Motor neuron (in vitro differentiated cells): Measurements from ENCODE around the gene KRT77. TPM values are rescaled to one million over a fixed set of nuclear protein-coding genes. Genes with fewer than 3 reads are reported as not detected.

Experiments used
- ATAC-seq, 8 experiments: fragments of 200-7000 bp; cut with Tn5 transposase; replicated peaks in 6 of 8; 2 replicates each; pipeline ENCODE4 v1.8.0; 2021; ENCODE audit warnings: mild to moderate bottlenecking in 8 of 8, moderate library complexity in 8 of 8
- H3K27ac ChIP-seq, 2 donors: fragments of 250-450 bp; sonication (Bioruptor Pico); 2 replicates each; pipeline ENCODE4 v1.9.0; 2021; ENCODE audit warnings: antibody characterized with exemption in 2 of 2, mild to moderate bottlenecking in 2 of 2, moderate library complexity in 1 of 2
- H3K4me1 ChIP-seq, 2 donors: fragments of 250-450 bp; sonication (Bioruptor Pico); replicated peaks in 1 of 2; 2 replicates each; pipeline ENCODE4 v1.6.1; 2021; ENCODE audit warnings: antibody characterized with exemption in 2 of 2, mild to moderate bottlenecking in 2 of 2, moderate library complexity in 1 of 2
- H3K4me3 ChIP-seq, 5 donors: fragments of 250-450 bp; sonication (Bioruptor Pico); 2 replicates each; pipeline ENCODE4 v1.9.0; 2021; ENCODE audit warnings: antibody characterized with exemption in 5 of 5, mild to moderate bottlenecking in 5 of 5, moderate library complexity in 4 of 5
- WGBS, 10 experiments: fragments of 450-650 bp; shearing (Covaris generic); methylation state at CpG; one replicate each; pipeline ENCODE4 v1.0.0; 2022; 5-methylcytosine and 5-hydroxymethylcytosine counted together
- in situ Hi-C, 9 experiments: fragments of 400-800 bp; cut with MboI; loops; one replicate each; pipeline ENCODE4 v1.15.0; 2021; ENCODE audit warnings: low sequenced_read_pairs in 9 of 9, low pct_unique_long_range_greater_than_20kb in 2 of 9; ENCODE audit not compliant: unreplicated experiment in 9 of 9
- total RNA-seq, 8 experiments: library from RNA; unstranded; fragments of 300-600 nt; gene quantifications; 2 replicates each; pipeline versions ENCODE4 v1.2.3 to v1.2.4, GENCODE V29; 2022

KRT77 gene
- total RNA-seq, 8 experiments from 2014 or later = 0.09 to 0.38 (median 0.21) TPM; not detected in 4

DNA sequence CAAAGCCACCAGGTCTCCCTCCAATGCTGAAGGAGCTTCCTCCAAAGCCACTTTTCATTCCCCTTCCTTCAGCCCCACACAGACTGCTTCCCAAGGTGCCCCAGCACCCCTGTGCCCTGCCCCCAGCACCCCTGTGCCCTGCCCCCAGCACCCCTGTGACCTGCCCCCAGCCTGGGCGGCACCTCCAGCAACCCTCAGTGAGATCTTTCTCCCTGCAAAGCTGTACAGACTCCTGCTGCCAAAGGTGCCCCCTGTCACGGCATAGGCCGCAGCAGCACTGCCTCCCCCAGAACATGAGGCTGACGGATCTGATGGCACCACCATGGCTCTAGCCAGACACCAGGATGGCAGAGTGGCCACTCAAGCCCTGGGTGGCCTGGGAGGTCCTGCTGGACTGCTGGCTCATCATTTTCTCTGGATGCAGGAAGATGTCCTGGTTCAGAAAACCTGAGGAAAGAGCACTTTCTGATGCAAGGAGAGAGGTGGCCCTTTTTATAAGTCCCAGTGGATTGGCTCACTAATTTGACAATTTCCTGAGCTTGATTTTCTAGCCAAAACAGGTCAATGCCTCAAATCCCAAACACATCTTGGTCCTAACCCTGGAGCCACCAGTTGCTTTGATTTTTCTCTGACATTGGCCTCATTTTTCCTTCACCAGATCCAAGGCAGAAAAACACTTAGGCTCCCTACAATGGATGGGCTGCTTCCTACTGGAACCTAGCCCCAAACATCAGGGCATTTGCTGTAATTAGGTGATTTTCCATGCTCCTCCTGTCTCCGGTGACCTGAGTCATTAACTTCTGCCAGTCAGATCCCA is 32.7 kb upstream of the KRT77 start:
- Histone ChIP-seq H3K4me1 (no peaks in the 10 kb centered on the region), H3K27ac (no peak overlapping the region), H3K4me3 (no peak overlapping the region)
- in situ Hi-C loops = no loop called here
- no peak for ATAC-seq
- WGBS, 10 experiments = 0 to 100% (median 47%) methylated on average over 1 to 4 of the region's 5 CpGs; no CpG with 5 or more reads in 2 of the 10 experiments

DNA sequence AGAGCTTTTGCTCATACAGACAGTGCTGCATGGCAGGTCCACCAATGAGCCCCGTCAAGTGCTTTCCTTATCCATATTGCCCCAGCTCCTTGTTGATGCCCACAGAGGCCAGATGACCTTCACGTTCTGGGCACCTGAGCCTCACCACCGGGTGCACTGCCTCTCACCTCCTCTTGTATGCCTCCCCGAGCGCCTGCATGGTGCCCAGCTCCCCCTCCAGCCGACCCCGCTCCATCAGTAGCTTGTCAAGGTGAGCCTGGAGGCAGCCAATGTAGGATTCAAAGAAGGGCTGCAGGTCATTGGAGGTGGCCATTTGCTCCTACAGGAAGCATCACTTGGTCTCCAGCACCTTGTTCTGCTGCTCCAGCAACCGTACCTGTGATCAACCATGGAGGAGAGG is 31.8 kb upstream of the KRT77 start:
- in situ Hi-C loops = no loop called here
- Histone ChIP-seq H3K4me1 (no peaks in the 10 kb centered on the region), H3K27ac (no peak overlapping the region), H3K4me3 (no peak overlapping the region)
- WGBS, 10 experiments = 60 to 100% (median 65%) methylated on average over 1 to 5 of the region's 8 CpGs; no CpG with 5 or more reads in 4 of the 10 experiments
- no peak for ATAC-seq

DNA sequence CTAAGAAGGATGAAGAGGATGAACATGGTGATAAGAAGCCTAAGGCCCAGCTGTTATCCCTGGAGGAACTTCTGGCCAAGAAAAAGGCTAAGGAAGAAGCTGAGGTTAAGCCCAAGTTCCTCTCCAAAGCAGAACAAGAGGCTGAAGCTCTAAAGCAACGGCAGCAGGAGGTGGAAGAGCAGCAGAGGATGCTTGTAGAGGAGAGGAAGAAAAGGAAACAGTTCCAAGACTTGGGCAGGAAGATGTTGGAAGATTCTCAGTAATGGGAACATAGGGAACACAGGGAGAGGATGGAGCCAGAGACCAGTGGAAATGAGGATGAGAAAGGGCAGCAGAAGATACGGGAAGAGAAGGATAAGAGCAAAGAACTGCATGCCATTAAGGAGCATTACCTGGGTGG is 27.5 kb upstream of the KRT77 start:
- in situ Hi-C loops = no loop called here
- no peak overlapping the region for H3K27ac ChIP-seq
- no peak for ATAC-seq
- H3K4me3 ChIP-seq = no peak overlapping the region
- WGBS, 10 experiments = 0 to 86% (median 21%) methylated on average over 1 to 2 of the region's 2 CpGs; no CpG with 5 or more reads in 3 of the 10 experiments
- H3K4me1 ChIP-seq = no peaks in the 10 kb centered on the region

DNA sequence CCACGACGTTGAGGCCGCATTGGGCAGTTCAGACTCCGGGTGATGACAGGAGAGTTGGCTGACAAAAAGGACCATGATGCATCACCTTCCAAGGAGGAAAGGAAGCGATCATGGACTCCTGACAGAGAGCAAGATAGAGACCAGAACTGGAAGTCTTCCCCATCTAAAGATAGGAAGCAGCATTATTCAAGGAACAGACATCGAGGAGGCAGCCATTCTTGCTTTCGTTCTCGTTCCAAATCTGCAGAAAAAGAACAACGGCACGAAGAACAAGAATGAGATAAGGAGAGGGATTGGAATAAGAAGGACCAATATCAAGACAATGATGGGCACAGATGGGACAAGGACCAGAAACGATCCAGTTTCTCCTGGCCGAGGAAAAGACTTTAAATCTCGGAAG is 27.1 kb upstream of the KRT77 start:
- ATAC-seq = no peak
- Histone ChIP-seq H3K27ac (no peak overlapping the region), H3K4me1 (no peaks in the 10 kb centered on the region), H3K4me3 (no peak overlapping the region)
- in situ Hi-C loops = no loop called here
- WGBS, 10 experiments = 27 to 92% (median 71%) methylated on average over 1 to 12 of the region's 13 CpGs

DNA sequence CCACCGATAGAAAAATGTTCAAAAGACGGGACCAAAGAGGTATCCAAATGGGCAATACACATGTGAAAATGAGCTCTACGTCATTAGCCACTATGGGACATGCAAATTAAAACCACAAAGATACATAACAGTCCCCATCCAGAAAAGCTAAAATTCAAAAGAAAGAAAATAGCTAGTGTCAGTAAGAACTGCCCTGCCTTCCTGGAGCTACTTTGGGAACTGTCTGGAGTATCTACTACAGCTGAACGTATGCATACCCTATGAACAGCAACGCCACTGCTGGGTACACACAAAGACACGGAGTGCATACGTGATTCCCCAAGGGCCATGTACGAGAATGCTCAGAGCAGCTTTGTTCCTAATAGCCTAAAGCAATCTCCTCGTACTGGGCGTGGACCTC is 25.8 kb upstream of the KRT77 start:
- 36 to 80% (median 60%) methylated on average over 1 to 10 of the region's 10 CpGs for WGBS, 10 experiments

DNA sequence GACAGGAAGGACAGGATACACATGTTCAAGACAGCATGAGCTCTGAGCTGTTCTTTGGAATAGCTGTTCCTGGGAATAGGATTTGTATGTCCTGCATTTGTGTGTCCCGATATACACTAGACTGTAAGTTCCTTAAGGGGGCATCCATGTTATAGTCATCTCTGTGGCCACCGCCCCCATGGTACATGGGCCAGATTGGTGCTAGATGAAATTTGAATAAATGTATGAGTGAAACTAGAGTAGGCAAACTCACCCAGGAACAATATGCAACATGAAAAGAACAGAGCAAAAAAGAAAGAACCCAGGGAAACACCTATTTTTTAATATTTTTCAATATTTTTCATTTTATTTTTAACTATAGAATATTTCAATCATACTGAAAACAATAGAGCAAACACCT is 25.1 kb upstream of the KRT77 start:
- WGBS, 10 experiments = 0 to 100% (median 73%) methylated on average over 1 to 2 of the region's 2 CpGs; no CpG with 5 or more reads in 3 of the 10 experiments
- in situ Hi-C loops = no loop called here
- Histone ChIP-seq H3K27ac (no peak overlapping the region), H3K4me1 (no peaks in the 10 kb centered on the region), H3K4me3 (no peak overlapping the region)
- ATAC-seq = no peak

More for the DNA sequence above, 25.8 kb upstream of the KRT77 start:
- in situ Hi-C loops = no loop called here
- no peaks in the 10 kb centered on the region for H3K4me1 ChIP-seq
- peak in 1 of 8 experiments; percentile 28 for ATAC-seq
- H3K27ac ChIP-seq = no peak overlapping the region
- H3K4me3 ChIP-seq = no peak overlapping the region

DNA sequence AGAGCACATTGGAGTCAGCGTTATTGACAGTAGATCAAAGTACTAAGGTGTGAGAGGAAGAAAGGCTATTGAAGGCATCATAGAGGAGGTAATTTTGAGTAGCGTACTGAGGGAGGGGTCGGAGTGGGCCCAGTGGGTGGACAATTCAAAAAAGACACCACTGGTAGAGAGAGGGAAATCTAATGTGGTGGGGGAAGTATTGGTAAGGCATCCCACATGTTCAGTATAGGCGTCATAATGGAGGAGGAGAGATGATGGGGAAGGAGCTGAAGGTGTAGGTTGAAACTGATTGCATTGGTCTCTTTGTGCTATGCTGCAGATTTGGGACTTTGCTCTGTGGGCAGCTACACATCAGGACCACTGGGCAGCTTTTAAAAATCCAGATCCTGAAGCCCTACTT is 23.7 kb upstream of the KRT77 start:
- Histone ChIP-seq H3K4me3 (no peak overlapping the region), H3K4me1 (no peaks in the 10 kb centered on the region), H3K27ac (no peak overlapping the region)
- WGBS, 10 experiments = 40 to 90% (median 62%) methylated on average over 2 to 4 of the region's 4 CpGs; no CpG with 5 or more reads in 1 of the 10 experiments
- no peak for ATAC-seq
- in situ Hi-C loops = no loop called here

DNA sequence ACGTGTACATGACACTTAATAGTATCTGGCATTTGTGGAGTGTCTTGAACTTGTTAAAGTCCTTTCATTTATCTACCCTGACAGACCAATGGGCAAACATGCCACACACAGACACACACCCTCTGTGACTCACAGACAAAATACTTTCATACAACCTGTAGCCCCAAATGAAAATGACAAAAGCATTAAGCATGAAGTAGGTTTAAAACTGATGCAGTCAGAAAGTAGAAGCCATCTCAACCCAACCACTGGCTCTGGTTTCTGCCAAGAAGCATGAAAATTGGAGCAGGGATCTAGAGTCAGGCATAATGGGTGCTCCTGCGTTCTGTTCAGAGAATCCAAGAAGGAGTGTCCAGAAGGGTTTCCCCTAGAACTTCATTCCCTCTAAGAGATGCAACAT is 23.1 kb upstream of the KRT77 start:
- Histone ChIP-seq H3K4me1 (no peaks in the 10 kb centered on the region), H3K4me3 (no peak overlapping the region), H3K27ac (no peak overlapping the region)
- in situ Hi-C loops = no loop called here
- no peak for ATAC-seq
- 0 to 100% (median 32%) methylated on average over 1 to 2 of the region's 2 CpGs; no CpG with 5 or more reads in 5 of the 10 experiments for WGBS, 10 experiments

DNA sequence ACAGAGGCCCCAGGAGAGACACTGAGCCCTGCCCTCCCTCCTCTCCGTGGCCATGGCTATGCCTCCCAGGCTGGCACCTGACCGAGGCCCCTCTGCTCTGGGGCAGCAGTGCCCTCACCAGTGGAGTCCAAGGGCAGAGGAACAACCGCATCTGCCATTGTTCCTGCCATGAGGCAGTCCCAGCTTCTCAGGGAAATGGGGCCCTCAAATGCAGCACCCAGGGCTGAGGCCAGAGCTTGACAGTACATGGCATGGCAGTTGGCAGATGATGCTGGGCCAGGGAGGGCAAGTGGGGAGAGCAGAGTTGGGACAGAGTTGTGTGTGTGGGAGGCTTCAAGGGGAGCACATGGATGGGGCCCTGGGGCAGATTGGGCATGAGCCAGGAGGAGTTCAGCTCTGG is 21.1 kb upstream of the KRT77 start:
- no peaks in the 10 kb centered on the region for H3K4me1 ChIP-seq
- no peak for ATAC-seq
- H3K27ac ChIP-seq = no peak overlapping the region
- in situ Hi-C loops = no loop called here
- 40 to 83% (median 70%) methylated on average over 1 to 2 of the region's 3 CpGs; no CpG with 5 or more reads in 6 of the 10 experiments for WGBS, 10 experiments
- H3K4me3 ChIP-seq = no peak overlapping the region

DNA sequence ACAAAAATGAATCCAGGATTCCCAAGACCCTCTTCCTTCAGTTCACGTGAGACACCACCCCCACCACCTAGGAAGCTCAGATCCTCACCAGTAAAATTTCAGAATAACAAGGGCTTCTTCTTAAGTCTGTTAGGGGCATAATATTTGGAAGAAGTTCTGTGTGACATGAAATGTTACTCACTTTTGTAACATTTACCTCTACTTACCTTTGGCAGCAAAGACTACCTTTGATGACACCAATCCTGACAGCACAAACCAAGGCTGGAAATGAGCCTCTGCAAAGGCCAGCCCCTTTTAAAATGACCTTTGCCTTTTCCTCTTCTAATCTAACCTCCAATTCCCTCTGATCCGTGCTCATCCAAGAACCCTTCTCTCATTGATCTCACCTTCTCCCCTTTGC is 19.4 kb upstream of the KRT77 start:
- 0 to 67% (median 25%) methylated on average over 1 to 2 of the region's 2 CpGs; no CpG with 5 or more reads in 2 of the 10 experiments for WGBS, 10 experiments
- H3K27ac ChIP-seq = no peak overlapping the region
- ATAC-seq = no peak

DNA sequence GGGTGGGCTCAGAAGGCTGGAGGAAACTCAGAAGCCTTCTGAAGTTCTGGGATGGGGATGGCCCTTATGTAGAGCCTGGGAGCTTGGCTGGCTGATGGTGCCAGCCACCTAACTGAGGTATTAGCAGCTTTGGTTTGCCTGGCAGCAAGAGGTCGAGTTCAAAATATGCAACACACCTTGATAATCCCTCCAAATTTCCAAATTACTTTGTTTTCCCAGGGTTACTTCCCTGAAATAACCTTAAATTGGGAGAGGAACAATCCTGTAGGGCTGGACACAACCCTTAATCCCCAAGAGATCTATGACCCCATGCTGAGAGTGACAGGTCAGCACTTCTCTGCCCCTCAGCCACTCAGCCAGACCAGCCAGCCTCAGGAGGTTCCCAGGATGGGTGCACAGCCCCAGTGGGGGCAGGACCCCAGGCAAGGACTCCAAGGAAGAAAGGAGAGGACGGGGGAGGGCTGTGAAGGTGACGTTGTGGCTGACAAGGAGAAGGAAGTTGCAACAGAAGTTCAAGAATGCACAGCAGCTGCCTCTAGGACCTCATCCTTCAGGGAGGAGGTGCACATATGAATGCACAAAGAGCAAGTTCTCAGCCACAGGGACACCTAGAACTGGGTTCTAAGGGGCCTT is 18.6 kb upstream of the KRT77 start:
- 0 to 33% (median 26%) methylated on average over 1 to 3 of the region's 3 CpGs; no CpG with 5 or more reads in 3 of the 10 experiments for WGBS, 10 experiments
- in situ Hi-C loops = no loop called here

More for the DNA sequence above, 19.4 kb upstream of the KRT77 start:
- Histone ChIP-seq H3K4me1 (no peaks in the 10 kb centered on the region), H3K4me3 (no peak overlapping the region)
- in situ Hi-C loops = no loop called here

DNA sequence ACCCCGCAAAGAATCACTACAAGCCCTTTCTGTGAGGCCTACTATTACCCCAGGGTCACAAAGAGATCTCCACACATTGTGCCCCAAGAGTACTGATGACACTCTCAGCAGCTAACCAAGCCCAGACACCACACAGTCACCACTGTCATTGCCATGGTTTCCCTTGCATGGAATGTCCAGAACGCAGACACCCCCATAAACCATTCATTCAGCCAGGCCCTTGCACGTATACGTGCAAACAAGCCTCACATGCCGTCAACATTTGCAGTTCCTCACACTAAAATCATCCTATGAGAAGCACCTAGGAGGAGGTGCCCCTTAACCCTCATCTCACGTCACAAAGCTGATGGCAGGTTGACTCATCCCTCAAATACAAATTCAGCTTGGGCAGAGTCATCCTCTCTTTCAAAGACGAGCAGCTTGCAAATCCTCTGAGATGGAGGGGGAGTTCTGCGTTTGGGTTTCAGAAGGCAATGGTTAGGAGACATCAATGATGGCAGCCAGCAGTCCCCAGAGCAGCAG is 17.1 kb upstream of the KRT77 start:
- no peak overlapping the region for H3K4me3 ChIP-seq

More for the DNA sequence above, 18.6 kb upstream of the KRT77 start:
- Histone ChIP-seq H3K4me1 (no peaks in the 10 kb centered on the region), H3K27ac (no peak overlapping the region), H3K4me3 (no peak overlapping the region)
- ATAC-seq = no peak

DNA sequence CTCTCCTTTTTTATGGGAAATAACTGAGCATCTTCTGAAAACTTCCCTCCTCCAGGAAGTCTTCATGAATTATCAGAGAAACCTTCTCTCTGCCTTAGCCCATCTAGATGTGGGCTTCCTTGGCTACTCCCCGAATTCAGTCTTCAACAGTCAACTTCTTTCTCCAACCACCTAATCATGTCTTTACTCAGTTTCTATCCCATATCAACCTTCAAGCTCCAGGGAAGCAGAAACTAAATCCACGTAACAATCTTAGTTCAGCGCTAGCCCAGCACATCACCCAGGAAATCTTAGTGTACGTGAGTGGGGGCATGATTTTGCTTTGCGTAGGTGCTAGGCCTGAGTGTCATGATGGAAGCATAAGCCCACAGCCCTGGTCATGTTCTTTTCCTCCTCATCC is 12.7 kb upstream of the KRT77 start:
- no peak for ATAC-seq
- no peak overlapping the region for H3K27ac ChIP-seq
- H3K4me1 ChIP-seq = peaks cover 0 to 2% of the 10 kb centered on the region in 2 donors
- in situ Hi-C loops = no loop called here
- 0 to 100% (median 92%) methylated on average over 1 to 4 of the region's 5 CpGs; no CpG with 5 or more reads in 4 of the 10 experiments for WGBS, 10 experiments
- no peak overlapping the region for H3K4me3 ChIP-seq

More for the DNA sequence above, 17.1 kb upstream of the KRT77 start:
- 27 to 100% (median 63%) methylated on average over 1 to 8 of the region's 8 CpGs; no CpG with 5 or more reads in 2 of the 10 experiments for WGBS, 10 experiments
- Histone ChIP-seq H3K27ac (no peak overlapping the region), H3K4me1 (no peaks in the 10 kb centered on the region)
- in situ Hi-C loops = no loop called here
- ATAC-seq = peak in 1 of 8 experiments; percentile 76
